GM21723 (cell line): Measurements from ENCODE around the gene TBX5.

Experiments used
- ATAC-seq: cut with Tn5 transposase; IDR thresholded peaks from one replicate; pipeline ENCODE4 v1.9.1; 2021; ENCODE audit warnings: mild to moderate bottlenecking, moderate library complexity; ENCODE audit not compliant: unreplicated experiment

Gene TBX5

DNA sequence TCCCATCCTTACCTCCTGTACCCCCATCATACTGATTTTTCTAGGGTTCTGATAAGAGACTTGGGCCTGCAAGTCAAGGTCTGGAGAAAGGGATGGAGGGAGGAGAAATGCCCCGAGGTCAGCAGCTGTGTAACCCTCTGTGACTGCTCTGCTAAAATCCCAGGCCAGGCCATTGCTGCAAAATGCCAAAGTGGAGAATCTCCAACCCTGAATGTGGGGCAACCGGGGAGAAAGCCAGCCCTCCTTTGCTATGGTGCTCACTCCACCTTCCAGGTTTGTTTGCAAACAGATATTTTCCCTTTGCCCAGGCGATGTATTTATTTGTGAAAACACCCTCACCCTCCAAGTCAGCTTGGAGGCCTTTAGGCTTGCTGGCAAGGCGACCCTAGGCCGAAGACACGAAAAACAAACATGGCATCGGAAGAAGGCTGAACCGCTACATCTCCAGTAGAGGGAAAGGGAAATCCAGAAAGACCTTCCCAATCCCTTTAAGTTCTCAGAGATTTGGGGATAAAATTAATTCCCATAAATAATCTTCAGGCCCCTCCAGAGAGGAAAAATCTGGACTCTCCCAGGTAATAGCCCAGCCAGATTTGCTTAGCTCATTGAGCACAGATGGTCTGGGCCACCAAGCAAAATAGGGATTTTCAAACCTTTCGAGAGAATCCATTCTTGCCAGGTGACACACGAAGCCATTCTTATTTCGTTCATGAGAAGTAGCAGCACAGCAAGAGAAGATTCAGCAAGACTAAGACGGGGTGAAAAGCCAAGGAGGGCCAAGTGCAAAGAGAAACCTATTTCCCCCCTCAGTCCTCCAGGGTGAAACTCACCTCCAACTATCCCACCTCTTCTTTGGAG lies 1.3 kb upstream of the TBX5 start:
- ATAC-seq, result no peak

GRCh38 chr12:114406316-114406983 lies 506 bp upstream of the TBX5 start:
- ATAC-seq, result no peak

DNA sequence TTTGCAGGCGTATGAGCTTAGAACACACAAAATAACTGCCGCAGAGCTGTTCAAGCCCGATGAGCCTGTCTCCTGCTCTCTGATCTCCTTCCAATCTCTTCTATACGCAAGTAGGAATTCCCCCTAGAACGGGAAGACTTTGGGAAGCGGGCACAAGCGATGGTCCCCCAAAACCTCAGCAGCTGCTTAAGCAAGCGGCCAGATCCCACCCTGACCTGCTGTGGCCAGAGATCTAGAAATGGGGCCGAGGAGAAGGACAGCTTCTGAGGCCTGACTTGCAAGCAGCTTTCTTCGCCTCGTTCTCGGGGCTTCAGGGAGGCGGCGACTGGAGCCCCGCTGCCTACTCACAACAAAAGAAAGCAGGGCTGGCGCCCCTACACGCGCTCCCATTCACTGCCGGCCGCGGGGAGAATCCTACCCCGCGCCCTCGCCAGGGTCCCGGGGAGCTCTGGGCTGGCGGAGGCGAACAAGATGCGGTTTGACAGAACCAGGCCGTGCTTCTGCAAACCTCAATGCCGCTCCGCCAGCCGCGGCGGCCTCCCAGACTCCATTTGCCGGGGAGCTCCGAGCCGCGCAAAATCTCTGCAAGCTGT lies 922 bp downstream of the TBX5 start:
- ATAC-seq, result no peak

- no peak for ATAC-seq
These were observed 1.6 kb downstream of the TBX5 start for GRCh38 chr12:114404083-114404925.

- no peak for ATAC-seq
These were observed 2.3 kb downstream of the TBX5 start for GRCh38 chr12:114403690-114404066.

DNA sequence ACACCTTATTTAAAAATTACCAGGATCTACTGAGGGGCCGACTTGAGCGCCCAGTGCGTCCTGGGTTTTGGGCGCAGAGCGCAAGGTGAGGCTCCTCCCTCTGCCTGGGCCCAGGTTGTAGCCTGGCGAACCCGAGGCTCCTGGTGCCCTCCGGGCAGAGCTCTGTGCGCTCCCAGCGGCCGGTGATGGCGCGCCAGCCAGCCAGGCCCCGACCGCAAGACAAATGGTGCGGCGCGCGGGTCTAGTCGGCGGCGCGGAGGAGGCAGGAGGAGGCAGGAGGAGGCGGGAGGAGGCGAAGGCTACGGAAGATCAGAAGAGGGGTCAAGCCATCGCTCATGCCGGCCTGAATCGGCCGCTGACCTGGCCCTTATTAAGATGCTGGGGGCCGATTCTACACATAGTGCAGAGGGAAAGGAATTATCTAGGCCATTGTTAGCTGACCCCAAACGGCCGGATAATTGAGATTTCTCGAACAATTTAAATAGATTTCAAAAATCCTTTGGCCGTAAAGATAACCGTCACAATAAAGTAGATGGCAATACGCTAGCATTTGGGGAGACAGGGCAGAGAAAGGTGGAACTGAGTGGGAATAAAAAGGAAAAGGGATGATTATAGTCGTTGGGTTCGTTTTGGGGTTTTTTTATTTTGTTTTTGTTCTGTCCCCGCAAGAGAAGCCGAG lies 2.8 kb downstream of the TBX5 start:
- no peak for ATAC-seq

DNA sequence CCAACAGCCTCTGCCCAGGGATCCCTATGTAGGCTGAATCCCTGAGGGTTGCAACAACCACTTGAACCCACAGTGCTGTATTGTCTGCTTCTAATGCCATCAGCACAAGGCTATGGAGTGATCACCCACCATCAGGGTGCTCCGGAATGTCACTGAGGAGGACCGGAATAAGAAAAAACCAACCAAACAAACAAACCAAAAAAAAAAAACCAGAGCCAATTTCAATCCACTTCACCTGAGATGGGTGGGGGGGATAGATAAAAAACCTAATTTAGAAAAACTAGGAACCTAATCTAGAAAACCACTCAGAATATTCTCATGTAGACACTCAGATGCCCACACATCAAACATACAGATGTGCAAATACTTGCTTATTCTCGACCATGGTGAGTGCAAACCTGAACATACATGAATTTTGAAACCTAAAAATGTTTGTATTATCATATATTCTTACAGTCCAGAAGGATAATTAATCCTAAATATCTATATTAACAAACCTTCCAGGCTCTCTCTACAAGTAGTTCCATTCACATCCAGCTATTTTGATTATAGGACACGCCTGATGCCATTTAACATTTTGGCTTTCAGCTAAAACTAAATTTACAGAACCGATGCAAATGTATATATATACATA lies 3.7 kb downstream of the TBX5 start:
- ATAC-seq, result no peak

GRCh38 chr12:114401328-114402083 lies 4.4 kb downstream of the TBX5 start:
- ATAC-seq, result no peak

DNA sequence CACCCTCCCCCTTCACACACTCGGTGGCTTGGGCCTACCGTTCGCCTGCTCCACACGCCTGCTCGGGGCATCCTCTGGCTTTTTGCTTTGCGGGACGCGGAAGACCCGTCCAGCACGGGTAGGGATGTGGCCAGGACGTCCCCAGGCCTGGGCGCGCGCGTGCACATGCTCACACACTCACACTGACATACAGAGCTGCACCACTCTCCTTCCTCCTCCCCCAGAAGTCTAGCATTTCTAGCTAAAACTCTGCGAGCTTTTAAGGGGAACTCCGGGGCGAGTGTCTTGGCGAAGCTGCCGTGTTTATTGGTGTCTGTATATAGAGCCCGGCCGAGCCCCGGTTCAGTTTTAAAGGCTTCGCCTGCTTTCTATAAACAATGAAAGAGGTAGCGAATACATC lies 5.0 kb downstream of the TBX5 start:
- no peak for ATAC-seq

DNA sequence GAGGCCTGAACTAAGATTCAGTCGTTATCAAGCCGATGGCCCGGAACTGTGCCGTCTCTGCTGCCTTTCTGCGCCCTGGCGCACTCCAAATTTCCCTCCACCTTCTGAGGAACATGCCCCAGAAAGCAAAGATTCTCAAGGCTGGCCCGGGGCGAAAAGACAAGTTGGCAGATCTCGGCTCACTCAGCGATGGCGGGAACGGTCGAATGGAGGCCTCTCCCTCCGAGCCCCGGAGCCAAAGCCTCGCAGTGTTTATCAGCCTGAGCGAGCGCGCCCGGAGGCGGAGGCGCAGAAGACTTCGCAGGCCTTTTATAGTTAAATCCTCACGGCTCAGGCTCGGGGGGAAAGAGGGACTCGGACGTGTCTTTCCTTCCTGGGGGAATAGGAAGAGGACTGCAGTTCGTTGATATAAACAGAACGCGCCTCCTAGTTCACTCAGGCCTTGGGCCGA lies 5.6 kb downstream of the TBX5 start:
- ATAC-seq, result no peak

GRCh38 chr12:114399664-114400211 lies 6.2 kb downstream of the TBX5 start:
- no peak for ATAC-seq

GRCh38 chr12:114397978-114398881 lies 7.7 kb downstream of the TBX5 start:
- no peak for ATAC-seq

GRCh38 chr12:114396869-114397719 lies 8.8 kb downstream of the TBX5 start:
- ATAC-seq, result no peak

DNA sequence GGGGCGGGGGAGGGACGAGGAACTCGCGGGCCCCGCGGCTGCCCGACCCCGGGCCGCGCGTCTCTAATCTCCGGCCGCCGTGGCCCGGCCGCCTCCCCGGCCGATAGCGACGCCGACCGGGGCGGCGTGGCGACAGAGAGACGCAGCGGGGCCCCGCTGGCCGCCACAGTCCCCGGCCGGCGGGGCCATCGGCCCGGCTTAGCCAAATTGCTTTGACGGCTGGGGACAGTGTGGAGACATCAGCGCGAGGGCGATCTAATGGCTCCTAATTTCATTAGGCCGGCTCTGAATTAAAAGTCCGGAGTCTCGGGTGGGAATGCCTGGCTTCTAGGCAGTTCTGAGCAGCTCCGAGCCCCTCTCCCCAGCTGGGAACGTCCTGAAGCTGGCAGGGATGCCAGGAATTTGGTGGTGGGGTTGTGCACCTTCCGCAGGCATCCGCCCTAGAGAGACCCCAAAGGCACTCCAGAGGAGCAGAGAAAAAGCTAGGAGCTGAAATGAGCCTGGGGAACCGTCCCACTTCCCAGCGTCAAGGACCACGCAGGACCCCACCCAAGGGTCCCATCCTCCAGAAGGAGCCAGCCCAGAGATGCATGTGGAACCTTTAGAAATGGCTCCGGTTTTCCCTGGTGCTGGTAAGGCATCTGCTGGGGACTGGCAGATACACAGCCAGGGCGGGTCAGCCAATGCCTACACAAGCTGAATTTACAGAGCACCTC lies 9.6 kb downstream of the TBX5 start:
- no peak for ATAC-seq

DNA sequence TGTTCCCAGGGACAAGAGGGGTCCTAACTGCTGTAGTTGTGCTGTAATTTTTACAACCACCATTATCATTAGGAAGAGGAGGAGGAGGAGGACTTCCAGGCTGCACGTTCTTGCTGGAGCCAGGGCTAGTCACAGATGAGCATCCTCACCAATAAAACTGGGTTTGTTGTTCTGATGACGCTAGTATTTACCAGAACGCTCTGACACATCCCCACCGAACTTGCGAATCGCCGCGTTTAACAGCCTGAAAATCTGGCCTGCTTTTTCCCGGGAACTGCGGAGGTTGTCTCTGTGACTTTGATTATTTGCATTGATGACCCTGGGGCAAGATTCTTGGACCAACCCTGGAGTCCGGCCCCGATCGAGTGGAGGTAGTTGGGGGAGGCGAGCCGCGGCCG lies 10.2 kb downstream of the TBX5 start:
- no peak for ATAC-seq

GRCh38 chr12:114395233-114395632 lies 10.7 kb downstream of the TBX5 start:
- no peak for ATAC-seq
